Endothelial cell of umbilical vein (primary cell): ENCODE measurements around the gene PCGF5.

Experiments used
- CTCF ChIP-seq, 2 donors: IDR thresholded peaks; 1 replicate in 1 of 2; 2 replicates in 1 of 2; pipeline ENCODE4 v1.5.1; 2011; ENCODE audit warnings: low read length in 2 of 2, mild to moderate bottlenecking in 2 of 2, moderate library complexity in 2 of 2, control low read depth in 1 of 2, inconsistent platforms in 1 of 2, low read depth in 1 of 2; ENCODE audit not compliant: insufficient read depth in 1 of 2; ENCODE audit errors: extremely low read depth in 1 of 2
- POLR2A ChIP-seq: IDR thresholded peaks from 2 replicates; pipeline ENCODE4 v1.6.1; 2012; ENCODE audit warnings: low read depth, mild to moderate bottlenecking, control low read depth, low read length
- POLR2AphosphoS5 ChIP-seq: IDR thresholded peaks from 2 replicates; pipeline ENCODE4 v1.6.1; 2012; ENCODE audit warnings: low read depth, mild to moderate bottlenecking, control low read depth, low read length, moderate library complexity; ENCODE audit not compliant: insufficient read depth

- TF ChIP-seq CTCF (IDR thresholded peaks at IDR 0.05; ENCODE audit: extremely low read depth in 1 of 2, insufficient read depth in 1 of 2, low read depth in 1 of 2, low read length in 2 of 2), result no peak
- TF ChIP-seq POLR2A, result no peak
- TF ChIP-seq POLR2AphosphoS5, result no peak
Observed at GRCh38 chr10:91286572-91286971, 66.1 kb downstream of the PCGF5 start.
